Right forelimb (tissue), 1 donor: ENCODE results near the gene GABRG2.
"Not testable (repeated sequence)": the region's sequence is repeated elsewhere in the genome, so short reads cannot be mapped to it uniquely, and the experiment has no call there.

ENCODE experiments used
- DNase-seq: peaks from one replicate; pipeline ENCODE4 v3.0.0-alpha.2; 2018

Gene GABRG2

GRCh38 chr5:162067655-162068411 is at the start of gene GABRG2:
Gene GABRG2 (plus strand): TSS chr5:162067773. CDS start chr5:162068000, 227 bp downstream.
- DNase-seq, result no peak

GRCh38 chr5:162025312-162025711 is 42.3 kb upstream of the GABRG2 start:
- DNase-seq, result no peak

- no peak for DNase-seq
These were observed 40.8 kb upstream of the GABRG2 start for GRCh38 chr5:162026803-162027202.

DNA sequence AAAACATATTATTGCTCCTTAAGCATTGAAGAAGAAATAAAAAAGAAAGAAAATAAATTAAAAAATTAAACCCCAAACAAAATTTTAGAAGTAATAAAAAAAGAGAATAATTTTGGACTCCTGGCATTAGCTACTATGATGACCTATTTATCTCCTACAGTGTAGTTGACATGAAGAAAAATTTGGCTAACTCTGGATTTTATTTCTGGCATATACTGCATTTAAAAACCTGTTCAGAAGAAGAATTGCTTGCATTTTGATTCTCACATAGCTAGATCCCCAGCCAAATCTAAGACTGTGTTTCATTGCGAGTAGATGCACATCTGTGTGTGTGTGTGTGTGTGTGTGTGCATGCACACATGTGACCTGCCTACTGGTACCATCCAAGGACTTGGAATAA is 30.1 kb upstream of the GABRG2 start:
- DNase-seq, result no peak

DNA sequence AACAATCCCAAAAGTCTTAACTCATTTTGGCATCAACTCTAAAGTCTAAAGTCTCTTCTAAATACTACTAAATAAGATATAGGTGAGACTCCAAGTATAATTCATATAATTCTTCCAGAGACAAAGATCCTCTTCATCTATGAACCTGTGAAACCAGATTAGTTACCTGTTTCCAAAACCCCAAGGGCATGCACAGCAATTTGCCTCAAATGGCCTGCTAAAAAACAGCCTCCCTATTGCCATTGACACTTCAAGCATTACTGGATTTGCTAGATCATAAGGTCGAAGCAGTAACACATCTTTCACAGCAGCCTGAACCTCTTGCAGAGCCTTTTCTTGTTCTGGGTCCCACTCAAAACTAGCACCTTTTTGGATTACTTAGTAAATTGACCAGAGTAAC is 20.3 kb upstream of the GABRG2 start:
- no peak for DNase-seq

DNA sequence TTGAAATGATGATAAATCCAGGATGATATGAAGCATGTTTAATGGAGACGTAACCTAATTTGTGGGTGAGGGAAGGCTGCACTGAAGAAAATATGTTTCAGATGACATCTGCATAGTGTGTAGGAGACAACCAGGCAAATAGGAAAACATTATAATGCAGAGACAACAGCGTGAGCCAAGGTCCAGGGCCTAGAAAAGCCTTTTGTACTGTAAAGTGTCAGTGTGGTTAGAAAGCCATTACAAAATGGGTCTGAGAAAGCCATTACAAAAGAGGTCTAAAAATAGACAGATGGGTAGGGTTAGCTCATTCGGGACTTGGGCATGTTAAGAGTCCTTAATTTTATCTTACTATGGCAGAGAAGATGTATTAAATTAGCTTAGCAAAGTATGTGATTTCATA is 14.9 kb upstream of the GABRG2 start:
- DNase-seq, result no peak

DNA sequence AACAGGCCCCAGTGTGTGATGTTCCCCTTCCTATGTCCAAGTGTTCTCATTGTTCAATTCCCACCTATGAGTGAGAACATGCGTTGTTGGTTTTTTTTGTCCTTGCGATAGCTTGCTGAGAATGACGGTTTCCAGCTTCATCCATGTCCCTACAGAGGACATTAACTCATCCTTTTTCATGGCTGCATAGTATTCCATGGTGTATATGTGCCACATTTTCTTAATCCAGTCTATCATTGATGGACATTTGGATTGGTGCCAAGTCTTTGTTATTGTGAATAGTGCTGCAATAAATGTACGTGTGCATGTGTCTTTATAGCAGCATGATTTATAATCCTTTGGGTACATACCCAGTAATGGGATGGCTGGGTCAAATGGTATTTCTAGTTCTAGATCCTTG is 12.5 kb upstream of the GABRG2 start:
- not testable (repeated sequence) for DNase-seq

- DNase-seq, result no peak
These were observed 411 bp upstream of the GABRG2 start for GRCh38 chr5:162067162-162067561.

DNA sequence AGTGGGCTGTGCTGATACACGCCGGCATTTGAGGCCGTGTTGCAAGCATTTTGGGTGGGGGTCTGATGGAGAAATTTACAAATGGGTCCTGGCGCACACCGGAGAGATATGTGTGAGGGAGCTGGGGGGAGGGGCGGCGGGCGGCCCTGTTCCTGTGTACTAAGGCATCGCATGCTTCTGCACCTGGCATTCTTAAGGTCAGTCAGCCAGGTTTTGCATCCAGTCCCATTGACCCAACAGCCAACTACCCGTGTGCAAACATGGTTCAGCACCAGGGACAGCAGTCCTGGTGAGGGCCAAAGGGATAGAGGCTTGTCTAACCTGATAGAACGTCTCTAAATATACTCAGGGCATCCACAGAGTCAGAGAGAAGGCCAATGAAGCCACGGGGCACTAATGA is 839 bp downstream of the GABRG2 start:
- peak; percentile 73 for DNase-seq

GRCh38 chr5:162068936-162069335 is 1.4 kb downstream of the GABRG2 start:
- DNase-seq, result no peak

GRCh38 chr5:162078805-162079204 is 11.2 kb downstream of the GABRG2 start:
- DNase-seq, result no peak

DNA sequence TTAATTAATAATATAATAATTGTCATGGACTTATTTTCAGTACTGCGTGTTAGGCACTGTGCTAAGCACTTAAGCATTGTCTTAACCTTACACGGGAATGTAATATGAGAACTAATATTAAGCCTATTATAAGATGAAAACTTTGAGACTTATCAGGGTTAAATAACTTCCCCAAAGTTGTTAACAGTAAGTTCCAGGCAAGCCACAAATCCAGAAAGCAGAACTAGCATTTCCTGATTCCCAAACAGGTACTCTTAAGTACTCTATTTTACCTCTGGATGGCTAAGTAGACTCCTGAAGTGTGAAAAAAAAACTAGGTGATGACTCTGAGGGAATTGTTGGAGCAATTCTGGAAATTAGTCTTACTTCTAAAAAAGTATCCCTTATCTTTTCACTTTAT is 23.8 kb downstream of the GABRG2 start:
- DNase-seq, result no peak

- DNase-seq, result no peak
These were observed 28.9 kb downstream of the GABRG2 start for GRCh38 chr5:162096448-162096847.

GRCh38 chr5:162107591-162107990 is 40.0 kb downstream of the GABRG2 start:
- DNase-seq, result no peak

DNA sequence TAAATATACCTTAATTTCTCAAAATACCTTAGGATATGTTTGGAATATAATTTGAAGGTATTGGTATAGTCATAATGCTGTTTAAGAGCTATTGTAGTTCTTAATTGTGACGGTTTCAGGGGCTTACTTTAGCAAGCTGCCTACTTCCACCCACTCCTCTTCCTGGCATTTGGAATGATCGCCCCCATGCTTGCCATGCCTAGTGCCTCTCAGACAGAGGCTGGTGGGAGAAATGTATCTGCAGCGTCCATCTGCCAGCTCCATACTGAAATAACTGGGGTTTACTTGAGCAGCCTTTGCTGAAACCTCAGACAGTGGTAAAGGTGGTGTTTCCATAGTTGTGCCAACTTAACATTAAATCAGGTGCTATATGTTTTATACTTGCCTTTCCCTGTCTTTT is 52.2 kb downstream of the GABRG2 start:
- no peak for DNase-seq

DNA sequence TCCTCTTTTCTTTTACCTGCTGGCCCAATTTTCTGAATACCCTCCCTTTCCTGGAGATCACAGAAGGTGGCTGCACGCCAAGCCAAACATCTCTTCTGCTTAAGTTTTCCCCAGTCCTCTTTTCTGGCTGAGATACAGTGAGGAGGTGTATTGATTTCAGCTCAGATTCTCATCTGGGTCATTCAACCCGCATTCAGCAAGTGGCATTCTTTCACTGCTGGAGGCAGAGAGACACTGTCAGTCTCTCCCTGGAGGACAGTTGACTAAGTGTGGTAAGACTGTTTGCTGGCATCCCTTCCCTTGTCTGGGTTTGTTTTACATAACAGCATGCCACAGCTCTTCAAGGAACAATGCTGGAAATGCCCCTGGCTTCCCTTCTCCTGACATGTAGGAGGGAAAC is 60.5 kb downstream of the GABRG2 start:
- no peak for DNase-seq

GRCh38 chr5:162132348-162132747 is 64.8 kb downstream of the GABRG2 start:
- no peak for DNase-seq

DNA sequence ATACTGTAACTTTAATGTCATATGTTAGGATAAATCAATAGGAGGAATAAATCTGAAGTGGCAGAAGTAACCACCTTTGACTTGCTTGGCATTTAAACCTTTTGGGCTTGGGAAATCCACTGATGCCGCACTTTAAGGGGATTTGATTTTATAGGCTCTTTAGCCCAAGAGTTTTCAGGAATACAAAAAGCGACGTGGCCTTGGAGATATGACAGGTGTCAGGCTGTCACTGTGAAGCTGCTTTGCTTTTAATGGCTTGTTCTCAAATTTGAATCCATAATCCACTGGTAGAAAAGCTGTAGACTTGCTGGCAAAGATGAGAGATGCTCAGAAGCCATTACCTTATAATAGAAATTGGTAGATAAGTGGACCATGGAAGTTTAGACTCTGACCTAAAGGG is 71.6 kb downstream of the GABRG2 start:
- no peak for DNase-seq

DNA sequence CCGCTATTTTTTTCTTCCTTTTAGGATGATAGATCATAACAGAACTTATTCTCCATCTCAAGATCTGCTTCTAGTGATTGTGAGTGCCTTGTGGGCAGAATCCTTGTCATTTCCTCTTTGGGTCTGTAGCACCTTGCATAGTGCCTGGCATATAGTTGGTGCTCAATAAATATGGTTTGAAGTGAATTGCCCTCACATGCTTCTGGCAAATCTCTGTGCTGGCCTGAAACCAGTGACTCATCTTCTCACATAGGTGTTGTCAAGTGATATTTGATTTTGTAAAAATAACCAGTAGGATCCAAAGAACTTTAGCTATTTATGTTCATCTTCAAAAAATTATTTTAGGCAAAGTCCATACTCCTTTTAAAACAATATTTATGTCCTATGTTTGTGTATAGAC is 86.7 kb downstream of the GABRG2 start:
- DNase-seq, result no peak

GRCh38 chr5:162160401-162160800 is 92.8 kb downstream of the GABRG2 start:
- no peak for DNase-seq

GRCh38 chr5:162163663-162164062 is 96.1 kb downstream of the GABRG2 start:
- no peak for DNase-seq

GRCh38 chr5:162174358-162174974 is 106.9 kb downstream of the GABRG2 start:
- no peak for DNase-seq

- no peak for DNase-seq
These were observed 119.8 kb downstream of the GABRG2 start for GRCh38 chr5:162187371-162187770.

DNA sequence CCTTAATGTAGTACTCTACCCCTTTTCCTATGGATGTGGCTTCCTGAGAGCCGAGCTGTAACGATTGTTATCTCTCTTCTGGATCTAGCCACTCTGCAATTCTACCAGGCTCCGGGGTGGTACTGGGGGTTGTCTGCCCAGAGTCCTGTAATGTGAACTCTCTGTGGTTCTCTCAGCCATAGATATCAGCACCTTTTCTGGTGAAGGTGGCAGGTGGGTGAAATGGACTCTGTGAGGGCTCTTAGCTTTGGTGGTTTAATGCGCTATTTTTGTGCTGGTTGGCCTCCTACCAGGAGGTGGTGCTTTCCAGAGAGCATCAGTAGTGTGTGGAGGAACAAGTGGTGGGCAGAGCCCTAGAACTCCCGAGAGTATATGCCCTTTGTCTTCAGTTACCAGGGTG is 122.1 kb downstream of the GABRG2 start:
- no peak for DNase-seq

- no peak for DNase-seq
These were observed 125.4 kb downstream of the GABRG2 start for GRCh38 chr5:162193012-162193411.
